HPDE6-E6E7 (cell line): ENCODE measurements around the gene CCDC144A.
"Not testable (repeated sequence)": the region's sequence is repeated elsewhere in the genome, so short reads cannot be mapped to it uniquely, and the experiment has no call there.

Source experiments
- DNase-seq: peaks from one replicate; pipeline ENCODE4 v3.0.0; 2011; ENCODE audit warnings: missing footprints; ENCODE audit errors: extremely low spot score

The CCDC144A gene

DNA sequence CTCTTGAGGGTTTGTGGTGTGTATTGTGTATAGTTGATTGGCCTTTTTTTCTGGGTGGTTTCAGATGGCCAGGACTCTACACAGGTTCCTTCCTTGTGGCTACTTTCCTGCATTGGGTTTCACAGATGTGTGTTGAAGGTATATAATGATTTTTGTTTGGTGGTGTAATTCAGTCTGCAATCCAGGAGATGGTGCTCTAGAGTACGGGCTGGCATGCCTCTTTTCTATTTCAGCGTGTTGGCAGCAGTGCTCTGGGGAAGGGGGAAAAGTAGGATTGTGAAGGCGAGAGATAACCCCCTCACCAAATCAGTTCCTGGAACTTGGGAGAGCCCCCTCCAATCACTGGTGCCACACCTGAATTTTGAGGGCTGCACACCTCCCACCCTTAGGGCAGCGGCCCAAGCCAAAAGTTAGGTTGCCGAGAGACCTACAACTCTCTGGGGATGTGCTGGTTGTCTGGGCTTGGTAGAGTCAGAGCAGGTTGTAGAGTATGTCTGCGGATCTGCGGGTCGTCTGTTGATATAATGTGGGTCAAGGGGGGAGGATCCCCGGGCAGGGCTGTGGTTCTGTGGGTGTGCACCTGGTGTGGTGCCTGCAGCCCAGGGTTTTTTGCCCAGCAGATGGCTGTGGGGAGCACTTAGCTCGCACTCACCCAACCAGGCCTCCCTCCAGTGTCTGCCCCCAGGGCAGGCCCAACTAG is 61.3 kb downstream of the CCDC144A start:
- not testable (repeated sequence) for DNase-seq

DNA sequence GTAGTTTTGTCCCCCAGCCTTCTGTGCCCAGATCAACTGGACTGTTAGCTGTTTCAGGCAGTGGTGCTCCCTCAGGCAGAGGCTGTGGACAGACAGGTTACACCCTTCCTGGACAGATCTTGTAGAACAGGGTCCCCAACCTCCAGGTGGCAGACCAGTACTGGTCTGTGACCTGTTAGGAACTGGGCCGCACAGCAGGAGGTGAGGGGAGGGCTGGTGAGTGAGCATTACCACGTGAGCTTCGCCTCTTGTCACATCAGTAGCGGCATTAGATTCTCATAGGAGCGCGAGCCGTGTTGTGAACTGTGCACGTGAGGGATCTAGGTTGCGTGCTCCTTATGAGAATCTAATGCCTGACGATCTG is 61.9 kb downstream of the CCDC144A start:
- not testable (repeated sequence) for DNase-seq

DNA sequence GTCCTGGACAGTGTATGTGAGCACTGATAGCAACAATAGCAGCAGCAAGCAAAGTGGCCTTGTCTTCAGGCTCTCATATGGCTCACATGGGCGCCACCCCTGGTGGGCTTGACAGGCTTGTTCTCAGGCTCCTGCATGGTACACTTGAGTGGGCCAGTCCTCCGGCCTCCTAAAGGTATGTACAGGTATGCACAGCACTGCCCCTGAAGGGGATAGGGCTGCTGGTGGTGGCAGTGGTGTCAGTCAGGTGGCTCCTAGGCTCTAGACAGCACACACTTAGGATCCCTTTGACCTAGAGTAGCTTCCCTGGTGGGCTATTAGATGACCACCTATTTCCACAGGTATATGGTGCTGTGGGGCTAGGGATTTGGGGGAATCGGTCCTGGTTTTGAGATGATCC is 67.5 kb downstream of the CCDC144A start:
- DNase-seq = not testable (repeated sequence)

DNA sequence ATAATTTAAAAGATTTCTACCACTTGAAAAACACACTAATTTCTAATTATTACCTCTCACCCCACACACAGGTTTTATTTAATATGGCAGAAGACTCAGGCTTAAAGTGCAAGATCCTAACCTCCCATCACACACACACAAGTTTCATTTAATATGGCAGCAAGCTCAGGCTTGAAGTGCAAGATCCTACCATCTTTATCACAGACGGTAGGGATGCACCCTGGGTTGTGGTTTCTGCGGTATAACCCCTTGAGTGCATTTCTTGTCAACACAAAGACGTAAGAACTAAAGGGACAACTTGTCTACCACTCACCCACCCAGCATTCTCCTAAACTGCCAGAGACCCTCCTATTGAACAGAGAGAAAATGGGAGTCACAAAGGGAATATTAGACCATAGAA is 68.1 kb downstream of the CCDC144A start:
- DNase-seq = not testable (repeated sequence)

DNA sequence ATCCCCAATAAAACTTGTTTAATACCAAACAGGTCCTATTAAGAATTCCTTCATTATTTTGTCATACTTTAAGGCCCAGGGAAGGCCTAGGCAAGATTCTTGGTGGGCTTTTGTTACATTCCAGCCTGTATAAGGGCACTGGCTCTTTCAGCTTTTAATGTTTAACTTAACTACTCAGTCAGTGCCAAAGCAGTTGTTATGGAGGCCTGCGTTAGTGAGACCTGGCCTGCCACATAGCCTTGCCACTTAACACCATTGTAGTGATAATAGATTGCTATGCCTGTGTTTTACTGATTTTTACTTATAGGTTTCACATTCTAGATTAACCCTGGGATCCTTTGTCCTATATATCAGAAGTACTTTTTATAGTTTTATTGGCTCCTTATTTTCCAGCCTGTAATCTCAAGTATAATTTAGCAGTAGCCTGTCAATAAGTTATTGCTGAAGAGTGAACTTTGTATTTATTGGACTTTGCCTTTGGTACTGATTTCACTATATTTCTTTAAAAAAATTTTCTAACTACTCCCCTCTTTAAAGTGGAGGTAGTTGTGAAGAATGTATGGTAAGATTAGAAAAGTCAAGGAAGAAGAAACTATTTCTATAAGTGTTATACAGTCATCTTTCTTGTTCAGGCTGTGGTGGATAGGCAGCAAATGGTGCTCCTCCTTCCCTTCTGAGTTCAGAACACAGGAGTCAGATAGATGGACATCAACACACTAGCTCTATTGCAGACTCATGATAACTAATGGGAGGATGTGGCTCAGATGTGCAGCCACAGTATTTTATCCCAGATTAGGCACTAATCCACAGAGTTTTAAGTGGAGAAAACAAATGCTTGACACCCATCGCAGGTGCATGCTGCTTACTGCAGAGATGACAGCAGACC is 78.5 kb downstream of the CCDC144A start:
- DNase-seq = not testable (repeated sequence)

DNA sequence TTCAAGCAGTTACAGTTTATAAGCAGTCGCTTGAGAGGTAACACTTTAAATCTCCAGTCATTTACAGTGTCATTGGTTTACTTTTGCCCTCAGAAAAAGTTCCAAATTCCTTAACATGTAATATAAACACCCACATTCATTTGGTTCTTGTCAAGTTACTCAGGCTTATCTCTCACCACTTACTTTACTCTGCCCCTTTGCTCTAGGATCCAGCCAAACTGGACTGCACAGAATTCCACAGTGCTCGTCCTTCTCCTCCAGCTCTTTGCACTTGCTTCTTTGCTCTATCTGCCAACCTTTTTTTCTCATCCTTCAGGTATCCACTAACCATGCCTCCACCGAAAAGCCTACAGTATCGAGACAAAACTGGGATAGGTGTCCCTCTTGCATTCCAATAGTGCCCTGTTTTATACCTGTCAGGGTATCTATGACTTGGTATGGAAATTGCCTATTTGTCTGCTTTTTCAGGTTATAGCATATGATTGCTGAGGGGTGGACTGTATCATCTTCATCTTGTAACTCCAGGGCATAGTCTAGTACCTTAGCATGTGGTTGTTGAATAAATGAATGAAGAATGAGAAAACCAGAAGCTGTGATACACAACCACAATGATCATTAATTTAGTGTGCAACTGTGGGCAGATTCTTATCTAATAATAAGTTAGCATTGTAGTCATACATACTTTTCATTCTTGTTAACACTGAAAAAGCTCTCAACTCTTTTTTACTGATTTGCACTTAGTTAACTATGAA is 82.5 kb downstream of the CCDC144A start:
- DNase-seq = not testable (repeated sequence)

DNA sequence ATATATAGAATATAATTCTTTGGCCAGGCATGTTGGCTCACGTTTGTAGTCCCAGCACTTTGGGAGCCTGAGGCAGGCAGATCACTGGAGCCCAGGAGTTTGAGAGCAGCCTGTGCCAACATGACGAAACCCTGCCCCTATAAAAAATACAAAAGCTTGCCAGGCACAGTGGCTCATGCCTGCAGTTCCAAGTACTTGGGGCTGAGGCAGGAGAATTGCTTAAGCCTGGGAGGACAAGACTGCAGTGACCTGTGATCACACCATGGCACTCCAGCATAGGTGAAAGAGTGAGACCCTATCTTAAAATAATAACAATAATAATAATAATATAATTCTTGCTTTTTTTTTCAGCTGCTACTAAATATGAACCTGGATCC is 83.1 kb downstream of the CCDC144A start:
- not testable (repeated sequence) for DNase-seq

DNA sequence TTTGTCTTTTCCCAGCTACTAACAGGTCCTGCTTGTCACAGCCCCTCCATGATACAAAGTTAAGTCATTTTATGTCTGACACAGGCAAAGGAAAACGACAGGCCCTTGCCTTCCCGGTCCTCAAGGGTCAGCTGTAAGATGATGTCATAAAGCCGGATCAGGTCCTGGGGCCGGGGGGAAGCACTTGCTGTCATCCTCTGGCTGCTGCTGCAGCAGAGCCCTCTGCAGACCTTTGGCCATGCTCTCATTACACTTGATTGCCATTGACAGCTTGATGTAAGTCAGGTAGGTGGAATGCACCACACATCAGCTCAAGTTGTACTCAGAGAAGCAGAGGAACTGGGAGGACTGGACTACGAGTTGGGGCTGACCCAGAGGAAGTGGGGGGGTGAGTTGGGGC is 97.8 kb downstream of the CCDC144A start:
- not testable (repeated sequence) for DNase-seq

DNA sequence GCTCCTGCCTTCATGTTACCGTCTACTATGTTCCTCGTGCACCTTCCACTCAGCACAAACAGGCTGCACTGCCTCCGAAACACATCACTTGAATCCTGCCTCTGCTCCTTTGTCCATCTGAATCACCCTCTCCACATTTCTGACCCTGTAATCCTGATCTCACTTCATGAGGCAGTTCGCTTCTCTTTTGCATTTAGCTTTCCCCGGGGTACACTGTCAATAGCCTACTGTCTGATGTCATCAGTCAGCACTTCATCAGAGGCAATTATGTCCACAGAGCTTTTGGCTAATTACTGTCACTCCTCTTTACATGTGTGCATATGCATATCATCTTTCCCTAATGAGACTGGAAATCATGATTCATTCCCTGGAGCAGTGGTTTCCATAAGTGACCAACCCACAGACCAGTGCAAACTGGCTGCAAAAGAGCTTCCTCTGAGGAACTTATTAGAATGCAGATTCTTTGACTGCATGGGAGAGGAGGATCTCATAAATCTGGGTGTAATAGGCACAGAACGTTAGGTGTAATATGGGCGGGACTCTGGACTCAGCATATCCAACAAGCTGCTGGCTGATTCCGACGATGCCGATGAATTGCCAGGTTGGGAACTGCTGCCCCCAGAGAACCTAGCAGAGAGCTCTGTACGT is 99.0 kb downstream of the CCDC144A start:
- not testable (repeated sequence) for DNase-seq

DNA sequence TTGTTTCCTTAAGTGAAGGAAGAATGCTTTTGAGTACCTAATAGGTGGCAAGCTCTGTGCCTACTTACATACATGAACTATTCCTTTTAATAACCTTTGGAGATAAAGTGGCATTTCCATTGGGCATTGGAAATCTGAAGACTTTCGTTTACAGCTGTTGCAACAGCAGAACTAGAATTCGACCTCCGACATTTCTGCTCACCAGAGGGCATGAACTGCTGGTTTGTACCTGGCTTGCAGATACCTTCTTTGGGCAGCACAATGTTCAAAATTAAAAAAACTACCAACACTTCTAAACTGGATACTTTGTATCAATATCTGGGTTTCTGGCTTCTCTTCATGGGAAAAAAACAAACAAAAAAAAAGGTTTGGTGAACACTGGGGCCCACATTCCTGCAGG is 99.6 kb downstream of the CCDC144A start:
- DNase-seq = not testable (repeated sequence)

DNA sequence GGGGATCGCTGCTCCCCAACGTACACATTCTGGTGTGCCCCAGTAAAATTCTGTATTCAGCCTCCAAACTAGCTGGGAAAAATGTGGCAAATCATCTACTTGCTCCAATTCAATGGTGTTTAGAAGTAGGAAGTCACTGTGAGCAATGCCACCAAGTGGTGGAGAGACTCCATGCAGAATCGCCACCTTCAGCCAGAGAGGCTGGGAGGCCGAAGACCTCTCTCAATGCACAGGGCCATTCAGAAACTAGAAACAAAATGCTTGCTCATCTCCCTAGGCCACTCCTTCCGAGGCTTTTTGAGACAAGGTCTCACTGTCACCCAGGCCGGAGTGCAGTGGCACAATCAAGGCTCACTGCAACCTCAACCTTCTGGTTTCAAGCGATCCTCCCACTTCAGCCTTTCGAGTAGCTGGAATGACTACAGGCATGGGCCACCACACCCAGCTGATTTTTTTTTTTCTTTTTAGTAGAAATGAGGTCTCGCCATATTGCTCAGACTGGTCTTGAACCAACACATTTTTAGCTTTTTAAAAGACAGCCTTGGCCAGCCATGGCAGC is 100.4 kb downstream of the CCDC144A start:
- not testable (repeated sequence) for DNase-seq

DNA sequence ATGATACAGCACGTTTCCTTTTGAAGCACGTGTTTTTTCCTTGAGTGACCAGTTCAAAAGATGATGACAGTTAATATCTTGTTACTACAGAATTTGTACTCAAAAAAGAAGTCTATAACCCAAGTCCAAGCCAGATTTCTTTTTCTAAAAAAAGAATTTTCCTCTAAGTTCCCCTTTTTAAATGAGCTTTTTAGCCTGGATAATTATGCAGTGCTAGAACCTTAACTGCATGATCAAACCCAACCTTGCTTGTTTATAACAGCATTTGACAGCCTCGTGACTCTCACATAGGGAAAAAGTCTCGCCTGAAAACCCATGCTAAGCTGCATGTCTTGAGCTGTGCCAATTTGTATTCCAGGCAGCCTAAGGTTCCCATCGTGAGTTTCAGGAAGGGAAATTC is 104.2 kb downstream of the CCDC144A start:
- DNase-seq = not testable (repeated sequence)

DNA sequence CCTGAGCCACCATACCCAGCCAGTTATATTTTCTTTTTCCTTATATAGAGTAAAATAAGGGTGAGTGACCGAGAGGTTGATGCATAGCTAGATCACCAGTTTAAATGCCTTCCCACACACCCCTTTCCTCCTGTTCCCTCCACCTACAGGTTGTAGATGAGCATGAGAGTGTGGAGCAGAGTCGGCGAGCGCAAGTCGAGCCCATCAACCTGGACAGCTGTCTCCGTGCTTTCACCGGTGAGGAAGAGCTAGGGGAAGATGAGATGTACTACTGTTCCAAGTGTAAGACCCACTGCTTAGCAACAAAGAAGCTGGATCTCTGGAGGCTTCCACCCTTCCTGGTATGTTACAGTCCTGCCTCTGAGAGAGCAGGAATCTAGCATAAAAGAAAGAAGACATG is 105.9 kb downstream of the CCDC144A start:
- not testable (repeated sequence) for DNase-seq

DNA sequence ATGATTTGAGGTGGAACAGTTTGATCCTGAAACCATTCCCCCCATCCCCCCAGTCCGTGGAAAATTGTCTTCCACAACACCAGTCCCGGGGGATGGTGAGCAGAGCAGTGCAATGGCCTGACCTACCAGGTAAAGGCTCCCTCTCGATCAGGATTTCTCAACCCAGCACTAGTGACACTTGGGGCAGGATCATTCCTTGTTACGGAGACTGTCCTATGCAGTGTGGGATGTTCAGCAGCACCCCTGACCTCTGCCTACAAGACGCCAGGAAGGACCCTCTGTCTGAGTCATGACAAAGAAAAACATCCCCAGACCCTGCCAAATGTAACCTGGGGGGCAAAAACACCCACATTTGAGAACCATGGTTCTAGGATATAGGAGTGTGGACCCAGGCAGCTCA is 114.8 kb downstream of the CCDC144A start:
- DNase-seq = not testable (repeated sequence)

DNA sequence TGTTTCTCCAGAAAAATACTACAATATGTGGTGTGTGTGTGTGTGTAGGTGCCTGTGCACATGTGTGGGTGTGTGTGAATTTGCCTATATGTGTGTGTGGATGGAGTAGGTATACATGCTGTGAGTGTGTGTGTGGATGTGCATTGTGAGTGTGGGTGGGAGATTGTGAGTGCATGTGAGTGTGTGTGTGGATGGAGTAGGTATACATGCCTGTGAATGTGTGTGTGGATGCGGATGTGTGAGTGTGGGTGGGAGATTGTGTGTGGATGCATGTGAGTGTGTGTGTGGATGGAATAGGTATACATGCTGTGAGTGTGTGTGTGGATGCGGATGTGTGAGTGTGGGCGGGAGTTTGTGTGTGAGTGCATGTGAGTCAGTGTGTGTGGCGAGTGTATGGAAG is 116.6 kb downstream of the CCDC144A start:
- DNase-seq = not testable (repeated sequence)

DNA sequence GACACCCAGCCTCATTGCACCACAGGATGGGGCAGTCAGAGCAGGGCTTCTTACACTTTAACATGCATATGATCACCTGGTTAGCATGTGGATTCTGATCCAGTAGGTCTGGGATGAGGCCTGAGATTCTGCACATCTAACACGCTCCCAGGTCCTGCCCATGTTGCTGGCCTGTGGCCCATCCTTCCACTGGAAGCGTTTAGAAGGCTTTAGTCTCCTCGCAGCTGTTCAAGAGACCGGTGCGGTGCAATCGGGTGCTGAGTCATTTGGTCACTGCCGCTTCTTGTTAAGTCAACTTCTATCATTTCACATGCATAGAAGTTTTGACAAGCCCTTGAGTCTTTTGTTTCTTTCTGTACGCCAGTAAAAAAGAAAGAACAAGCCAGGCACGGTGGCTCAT is 117.6 kb downstream of the CCDC144A start:
- not testable (repeated sequence) for DNase-seq

DNA sequence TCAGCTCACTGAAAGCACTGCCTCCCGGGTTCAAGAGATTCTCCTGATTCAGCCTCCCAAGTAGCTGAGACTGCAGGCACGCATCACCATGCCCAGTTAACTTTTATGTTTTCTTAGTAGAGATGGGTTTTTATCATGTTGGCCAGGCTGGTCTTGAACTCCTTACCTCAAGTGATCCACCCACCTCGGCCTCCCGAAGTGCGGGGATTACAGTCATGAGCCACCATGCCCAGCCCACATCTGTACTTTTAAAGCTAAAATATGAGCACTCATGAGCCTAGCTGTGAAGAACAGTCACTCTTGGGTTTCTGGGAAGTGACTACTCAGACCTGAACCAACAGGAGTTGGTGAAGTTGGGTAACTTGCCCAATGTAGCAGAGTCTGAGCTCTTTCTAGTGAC is 120.2 kb downstream of the CCDC144A start:
- not testable (repeated sequence) for DNase-seq

DNA sequence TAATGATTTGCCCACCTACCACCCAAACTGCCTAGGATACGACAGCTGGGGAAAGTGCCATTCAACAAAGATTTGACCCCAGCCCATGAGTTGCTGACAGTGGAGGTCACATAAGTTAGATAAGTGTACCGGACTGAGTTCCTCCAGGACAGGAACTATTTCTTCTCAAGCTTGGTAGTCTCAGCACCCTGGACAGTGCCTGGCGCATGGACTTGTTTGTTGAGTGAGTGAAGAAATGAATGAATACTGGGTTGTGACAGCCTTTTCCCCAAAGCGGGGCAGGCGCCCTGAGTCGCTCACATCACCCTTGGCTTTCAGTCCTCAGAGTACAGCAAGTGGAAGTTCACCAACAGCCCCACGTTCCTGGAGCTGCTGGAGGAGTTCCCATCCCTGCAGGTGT is 122.1 kb downstream of the CCDC144A start:
- DNase-seq = not testable (repeated sequence)

DNA sequence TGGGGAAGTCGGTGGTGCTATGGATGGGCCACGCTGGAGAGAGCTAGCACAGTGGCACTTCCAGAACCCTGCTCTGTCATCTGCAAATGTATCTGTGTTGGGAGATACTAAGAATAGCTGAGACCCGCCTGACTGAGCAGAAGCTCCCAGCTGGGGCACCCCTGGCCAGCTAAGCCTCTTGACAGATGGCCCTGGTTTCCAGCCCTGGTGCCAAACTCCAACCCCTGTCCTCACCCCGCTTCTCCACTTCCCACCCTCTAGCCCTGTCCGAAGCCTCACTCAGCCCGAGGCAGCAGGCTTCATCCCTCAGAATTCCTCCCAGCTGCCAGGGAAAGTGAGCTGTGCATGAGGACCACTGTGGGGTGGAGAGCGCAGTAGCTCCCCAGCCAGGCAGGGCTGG is 124.4 kb downstream of the CCDC144A start:
- DNase-seq = no peak

DNA sequence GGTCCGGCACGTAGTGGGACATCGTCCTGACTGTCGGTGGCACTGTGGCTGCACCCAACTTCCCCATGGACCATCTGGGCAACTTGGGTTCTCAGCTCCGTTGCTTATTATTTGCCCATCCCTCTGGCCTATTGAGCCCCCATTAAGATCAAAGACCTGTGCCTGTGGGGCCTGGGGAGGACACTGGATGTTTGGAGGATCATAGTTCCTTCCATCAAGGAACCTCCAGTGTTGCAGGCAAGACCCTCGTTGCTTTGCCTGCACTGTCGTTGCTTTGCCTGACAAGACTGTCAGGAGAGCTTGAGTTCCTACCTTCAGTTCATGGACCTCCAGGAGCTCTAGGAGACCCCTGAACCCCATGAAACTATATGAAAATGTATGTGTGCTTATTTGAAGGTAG is 127.2 kb downstream of the CCDC144A start:
- DNase-seq = no peak

DNA sequence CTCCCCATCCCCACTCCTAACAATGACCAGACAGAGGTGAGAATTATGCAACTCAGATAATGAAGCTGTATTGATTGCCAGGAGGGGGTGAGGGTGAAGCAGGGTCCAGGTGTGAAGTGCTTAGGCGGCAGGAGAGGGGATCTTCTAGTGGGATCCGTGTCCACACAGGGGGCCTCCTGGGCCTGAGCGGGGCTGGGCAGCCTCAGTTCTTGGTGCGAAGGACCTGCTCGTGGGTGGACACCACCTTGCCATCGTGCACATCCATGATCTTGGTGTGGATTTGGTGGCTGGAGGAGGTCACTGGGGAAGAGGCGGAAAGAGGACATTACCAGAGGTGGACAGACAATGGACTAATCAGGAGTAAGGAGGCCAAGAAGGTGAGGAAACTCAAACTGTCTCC is 127.9 kb downstream of the CCDC144A start:
- DNase-seq = not testable (repeated sequence)
